Measurements from ENCODE around the gene AAMP.

The AAMP gene

GRCh38 chr2:218265626-218266025 is 4.3 kb downstream of the AAMP start:
- H3K4me3 ChIP-seq (ENCODE audit: low read length): no peak overlapping the region
- DNase-seq (ENCODE audit: low read depth): no peak
- no peak for TF ChIP-seq CTCF (conservative IDR thresholded peaks at IDR 0.05; ENCODE audit: low read depth, low read length)

- DNase-seq (ENCODE audit: low read depth): no peak
- TF ChIP-seq CTCF (conservative IDR thresholded peaks at IDR 0.05; ENCODE audit: low read depth, low read length): no peak
- no peak overlapping the region for H3K4me3 ChIP-seq (ENCODE audit: low read length)
Observed at GRCh38 chr2:218264773-218265561, 5.0 kb downstream of the AAMP start.

- no peak for TF ChIP-seq CTCF (conservative IDR thresholded peaks at IDR 0.05; ENCODE audit: low read depth, low read length)
- DNase-seq (ENCODE audit: low read depth): no peak
- H3K4me3 ChIP-seq (ENCODE audit: low read length): no peak overlapping the region
Observed at GRCh38 chr2:218263817-218264641, 5.9 kb downstream of the AAMP start.

GRCh38 chr2:218262631-218263586 is 7.0 kb downstream of the AAMP start:
- no peak for DNase-seq (ENCODE audit: low read depth)
- no peak overlapping the region for H3K4me3 ChIP-seq (ENCODE audit: low read length)
- TF ChIP-seq CTCF (conservative IDR thresholded peaks at IDR 0.05; ENCODE audit: low read depth, low read length): no peak

GRCh38 chr2:218262237-218262600 is 7.7 kb downstream of the AAMP start:
- H3K4me3 ChIP-seq (ENCODE audit: low read length): no peak overlapping the region
- DNase-seq (ENCODE audit: low read depth): no peak
- TF ChIP-seq CTCF (conservative IDR thresholded peaks at IDR 0.05; ENCODE audit: low read depth, low read length): no peak

GRCh38 chr2:218261423-218262236 is 8.3 kb downstream of the AAMP start:
- H3K4me3 ChIP-seq (ENCODE audit: low read length): no peak overlapping the region
- no peak for TF ChIP-seq CTCF (conservative IDR thresholded peaks at IDR 0.05; ENCODE audit: low read depth, low read length)
- no peak for DNase-seq (ENCODE audit: low read depth)

Measured in retinal pigment epithelial cell (primary cell).